ENCODE data around the gene CXorf65.

Gene CXorf65

DNA sequence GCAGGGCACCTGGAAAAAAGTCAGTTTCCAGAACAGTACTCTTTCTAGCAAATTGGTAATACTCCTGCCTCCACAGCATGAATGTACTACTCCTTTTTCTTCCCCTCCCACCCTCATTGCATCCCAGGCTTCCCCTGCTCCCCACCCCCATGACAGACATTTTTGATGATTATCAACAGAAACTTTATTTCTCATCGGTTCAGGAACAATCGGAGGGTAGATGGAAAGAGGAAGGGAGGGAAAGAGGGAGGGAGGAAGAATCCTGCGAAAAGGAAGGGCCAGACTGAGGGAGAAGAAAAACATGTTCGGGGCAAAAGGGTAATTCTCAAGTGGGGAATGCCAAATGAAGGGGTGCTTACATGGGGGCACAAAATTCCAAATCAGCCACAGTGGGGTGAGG lies 705 bp upstream of the CXorf65 start:
- TF ChIP-seq, protein P1, sequence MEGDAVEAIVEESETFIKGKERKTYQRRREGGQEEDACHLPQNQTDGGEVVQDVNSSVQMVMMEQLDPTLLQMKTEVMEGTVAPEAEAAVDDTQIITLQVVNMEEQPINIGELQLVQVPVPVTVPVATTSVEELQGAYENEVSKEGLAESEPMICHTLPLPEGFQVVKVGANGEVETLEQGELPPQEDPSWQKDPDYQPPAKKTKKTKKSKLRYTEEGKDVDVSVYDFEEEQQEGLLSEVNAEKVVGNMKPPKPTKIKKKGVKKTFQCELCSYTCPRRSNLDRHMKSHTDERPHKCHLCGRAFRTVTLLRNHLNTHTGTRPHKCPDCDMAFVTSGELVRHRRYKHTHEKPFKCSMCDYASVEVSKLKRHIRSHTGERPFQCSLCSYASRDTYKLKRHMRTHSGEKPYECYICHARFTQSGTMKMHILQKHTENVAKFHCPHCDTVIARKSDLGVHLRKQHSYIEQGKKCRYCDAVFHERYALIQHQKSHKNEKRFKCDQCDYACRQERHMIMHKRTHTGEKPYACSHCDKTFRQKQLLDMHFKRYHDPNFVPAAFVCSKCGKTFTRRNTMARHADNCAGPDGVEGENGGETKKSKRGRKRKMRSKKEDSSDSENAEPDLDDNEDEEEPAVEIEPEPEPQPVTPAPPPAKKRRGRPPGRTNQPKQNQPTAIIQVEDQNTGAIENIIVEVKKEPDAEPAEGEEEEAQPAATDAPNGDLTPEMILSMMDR (IDR thresholded peaks at IDR 0.05; ENCODE audit: low read depth, low read length), result no peak
- no peak for DNase-seq (ENCODE audit: extremely low read depth, low read depth)

DNA sequence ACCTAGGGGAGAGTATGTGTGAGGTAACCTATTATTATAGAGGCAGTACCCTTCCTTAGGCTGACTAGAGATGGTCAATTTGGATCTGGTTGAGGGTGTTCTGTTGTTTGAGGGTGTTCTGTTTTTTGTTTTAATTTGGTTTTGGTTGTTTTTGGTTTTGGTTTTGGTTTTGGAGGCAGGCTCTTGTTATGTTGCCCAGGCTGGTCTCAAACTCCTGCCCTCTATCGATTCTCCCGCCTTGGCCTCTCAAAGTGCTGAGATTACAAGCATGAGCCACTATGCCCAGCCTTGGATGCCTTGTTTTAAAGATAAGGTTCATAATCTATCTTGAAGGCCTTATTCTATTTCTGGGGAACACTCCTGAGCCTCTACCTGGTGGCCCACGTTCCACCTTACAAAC lies 912 bp downstream of the CXorf65 start:
- TF ChIP-seq, protein P1 (IDR thresholded peaks at IDR 0.05; ENCODE audit: low read depth, low read length), result no peak
- DNase-seq (ENCODE audit: extremely low read depth, low read depth), result no peak

DNA sequence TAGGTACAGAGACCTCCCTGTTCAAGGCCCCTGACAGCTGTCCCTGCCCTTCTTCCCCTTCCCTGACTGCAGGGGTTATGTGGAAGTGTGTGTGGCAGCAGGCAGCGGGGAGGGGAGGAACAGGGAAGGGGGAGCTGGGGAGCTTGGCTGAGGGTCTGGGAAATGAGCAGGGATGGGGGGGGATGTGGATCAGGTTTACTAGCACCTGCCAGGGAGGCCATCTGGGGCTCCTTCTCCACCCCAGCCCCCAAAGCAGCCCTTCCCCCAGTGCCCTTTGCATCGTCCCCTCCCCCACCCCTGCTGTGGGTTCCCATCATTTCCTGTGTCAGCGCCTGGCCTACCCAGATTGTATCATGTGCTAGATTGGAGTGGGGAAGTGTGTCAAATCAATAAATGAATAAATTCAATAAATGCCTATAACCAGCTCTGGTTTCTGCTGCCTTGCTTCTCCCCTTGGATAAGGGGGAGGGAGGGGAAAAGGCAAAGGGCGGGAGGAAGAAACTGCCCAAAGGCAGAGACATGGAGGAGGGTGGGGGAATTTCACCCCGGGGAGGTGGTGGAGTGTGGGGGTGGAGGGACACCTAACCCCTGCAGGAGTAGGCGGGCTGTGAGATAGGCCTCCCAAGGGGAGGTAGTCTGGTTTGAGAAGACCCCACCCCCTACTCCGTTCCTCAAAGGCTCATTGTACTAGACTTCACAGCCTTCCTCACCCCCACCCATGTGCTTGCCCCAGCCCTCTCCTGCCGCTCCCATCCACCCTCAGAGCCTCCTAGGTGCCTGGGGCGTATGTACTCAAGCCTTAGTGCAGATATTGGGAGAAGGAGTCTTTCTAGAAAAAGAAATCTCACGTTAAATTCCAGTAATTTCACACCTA lies 3.2 kb downstream of the CXorf65 start:
- TF ChIP-seq, protein P1 (IDR thresholded peaks at IDR 0.05; ENCODE audit: low read depth, low read length), result no peak
- no peak for DNase-seq (ENCODE audit: extremely low read depth, low read depth)

DNA sequence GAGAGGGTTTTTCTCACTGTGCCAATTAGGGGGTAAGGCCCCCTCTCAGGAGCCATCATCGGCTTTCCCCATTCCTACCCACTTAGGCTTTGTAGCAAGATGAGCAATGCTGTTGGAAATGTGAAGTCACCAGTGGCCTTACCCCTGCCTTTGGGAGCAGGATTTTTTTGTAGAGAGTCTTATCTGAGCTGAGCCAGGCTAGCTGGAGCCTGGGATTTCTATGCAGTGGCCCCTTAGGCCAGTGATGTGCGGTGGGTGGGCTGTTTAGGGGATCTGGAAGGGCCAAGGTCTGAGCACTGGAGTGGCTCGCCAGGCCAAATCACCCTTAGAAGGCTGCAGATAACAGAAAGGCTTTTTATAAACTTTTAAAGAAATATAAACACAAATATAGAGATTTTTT lies 4.2 kb downstream of the CXorf65 start:
- TF ChIP-seq, protein P1 (IDR thresholded peaks at IDR 0.05; ENCODE audit: low read depth, low read length), result no peak
- no peak for DNase-seq (ENCODE audit: extremely low read depth, low read depth)

DNA sequence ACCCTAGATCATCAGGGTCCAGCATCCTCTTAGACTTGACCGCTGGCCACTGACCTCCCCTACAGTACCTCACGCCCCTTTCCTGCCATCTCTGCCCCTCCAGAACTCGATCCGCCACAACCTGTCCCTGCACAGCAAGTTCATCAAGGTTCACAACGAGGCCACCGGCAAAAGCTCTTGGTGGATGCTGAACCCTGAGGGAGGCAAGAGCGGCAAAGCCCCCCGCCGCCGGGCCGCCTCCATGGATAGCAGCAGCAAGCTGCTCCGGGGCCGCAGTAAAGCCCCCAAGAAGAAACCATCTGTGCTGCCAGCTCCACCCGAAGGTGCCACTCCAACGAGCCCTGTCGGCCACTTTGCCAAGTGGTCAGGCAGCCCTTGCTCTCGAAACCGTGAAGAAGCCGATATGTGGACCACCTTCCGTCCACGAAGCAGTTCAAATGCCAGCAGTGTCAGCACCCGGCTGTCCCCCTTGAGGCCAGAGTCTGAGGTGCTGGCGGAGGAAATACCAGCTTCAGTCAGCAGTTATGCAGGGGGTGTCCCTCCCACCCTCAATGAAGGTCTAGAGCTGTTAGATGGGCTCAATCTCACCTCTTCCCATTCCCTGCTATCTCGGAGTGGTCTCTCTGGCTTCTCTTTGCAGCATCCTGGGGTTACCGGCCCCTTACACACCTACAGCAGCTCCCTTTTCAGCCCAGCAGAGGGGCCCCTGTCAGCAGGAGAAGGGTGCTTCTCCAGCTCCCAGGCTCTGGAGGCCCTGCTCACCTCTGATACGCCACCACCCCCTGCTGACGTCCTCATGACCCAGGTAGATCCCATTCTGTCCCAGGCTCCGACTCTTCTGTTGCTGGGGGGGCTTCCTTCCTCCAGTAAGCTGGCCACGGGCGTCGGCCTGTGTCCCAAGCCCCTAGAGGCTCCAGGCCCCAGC lies 5.7 kb downstream of the CXorf65 start:
- TF ChIP-seq, protein P1 (IDR thresholded peaks at IDR 0.05; ENCODE audit: low read depth, low read length), result no peak
- no peak for DNase-seq (ENCODE audit: extremely low read depth, low read depth)

DNA sequence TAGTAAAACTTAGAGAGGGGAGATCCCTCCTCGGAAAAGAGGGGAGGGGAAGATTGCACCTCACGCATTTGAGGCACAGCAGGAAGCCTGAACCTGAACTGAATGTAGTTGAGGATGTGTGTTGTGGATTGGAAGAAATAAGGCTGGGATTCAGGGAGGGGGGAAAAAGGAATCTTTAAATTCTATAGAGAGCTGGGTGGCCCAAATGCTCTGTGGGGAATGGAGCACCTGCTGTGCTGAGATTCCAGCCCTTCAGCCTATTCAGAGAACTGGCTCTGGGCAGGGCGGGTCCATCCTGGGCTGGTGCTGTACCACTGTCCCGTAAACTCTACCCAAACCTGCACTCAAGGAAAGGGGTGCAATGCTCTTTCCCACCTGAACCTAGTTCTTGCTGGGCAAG lies 6.8 kb downstream of the CXorf65 start:
- TF ChIP-seq, protein P1 (IDR thresholded peaks at IDR 0.05; ENCODE audit: low read depth, low read length), result no peak
- no peak for DNase-seq (ENCODE audit: extremely low read depth, low read depth)

Data from AG09319 (cell line).